Measurements from ENCODE around the gene NOL8. TPM values are rescaled to one million over a fixed set of nuclear protein-coding genes. Genes with fewer than 3 reads are reported as not detected.

The NOL8 gene
- total and polyA plus RNA-seq, 9 donors = 21.6 to 31.9 (median 24.9) TPM

DNA sequence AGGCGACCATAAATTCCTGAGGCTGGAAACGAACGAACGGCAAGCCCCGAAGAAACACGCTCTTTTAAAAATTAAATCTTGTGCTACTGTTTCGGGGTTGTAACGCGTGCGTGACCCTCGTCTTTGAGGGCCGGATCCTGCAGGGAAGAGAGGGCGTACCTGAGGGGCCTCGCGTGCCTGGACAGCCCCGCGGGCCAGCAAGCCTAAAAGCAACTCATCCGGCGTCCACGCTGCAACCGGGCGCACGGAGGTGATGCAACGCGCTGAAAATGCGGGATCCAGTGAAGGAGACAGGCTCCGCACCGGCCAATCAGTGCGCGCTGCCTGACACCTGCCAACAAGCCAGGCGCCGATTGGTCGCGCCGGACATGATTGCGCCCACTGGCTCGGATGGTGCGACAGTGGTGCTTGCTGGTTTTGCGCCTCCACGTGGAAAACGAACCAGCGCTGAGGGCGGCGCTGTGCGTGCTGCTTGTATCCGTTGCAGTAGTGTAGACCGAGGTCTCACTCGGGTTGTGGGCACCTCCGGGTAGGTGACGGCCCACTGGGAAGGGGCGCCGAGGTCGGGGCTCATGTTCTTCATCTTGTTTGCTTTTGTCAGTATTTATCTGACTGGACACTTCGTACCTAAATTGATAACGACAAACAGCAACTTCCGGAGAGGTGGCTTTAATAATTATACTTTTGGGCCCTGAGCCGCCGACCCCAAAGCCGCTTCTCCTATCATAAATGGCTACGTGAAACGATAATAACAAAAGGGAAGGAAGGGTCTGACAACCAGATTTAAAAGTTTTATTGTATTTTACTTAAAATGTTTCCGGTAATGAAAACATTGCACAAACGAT, 31.5 kb downstream of the NOL8 start, which contains the start of gene IARS1:
IARS1 (minus strand) TSS at position 246 of the 845 bp plus-strand sequence. CDS start 4,278 bp downstream, outside the sequence.
- no peaks in the 10 kb centered on the region for H3K27me3 ChIP-seq (ENCODE audit: control insufficient read depth, insufficient read depth, low read length)
- peak within 1 kb of the TSS; percentile 88 for H3K27ac ChIP-seq (ENCODE audit: low read length)
- peak within 1 kb of the TSS; percentile 69 for H3K4me3 ChIP-seq (ENCODE audit: low read length)
- peaks cover 8% of the 10 kb centered on the region for H3K36me3 ChIP-seq (ENCODE audit: control insufficient read depth, insufficient read depth, low read length)
- under 1% methylated on average over 45 of the region's 63 CpGs for WGBS (ENCODE audit: insufficient coverage)
- peak; percentile 99 for DNase-seq
- no peaks in the 10 kb centered on the region for H3K9me3 ChIP-seq (replicated peaks; ENCODE audit: control insufficient read depth, low read depth, low read length)
- peaks cover 15% of the 10 kb centered on the region for H3K4me1 ChIP-seq (ENCODE audit: control insufficient read depth, insufficient read depth, low read length)

DNA sequence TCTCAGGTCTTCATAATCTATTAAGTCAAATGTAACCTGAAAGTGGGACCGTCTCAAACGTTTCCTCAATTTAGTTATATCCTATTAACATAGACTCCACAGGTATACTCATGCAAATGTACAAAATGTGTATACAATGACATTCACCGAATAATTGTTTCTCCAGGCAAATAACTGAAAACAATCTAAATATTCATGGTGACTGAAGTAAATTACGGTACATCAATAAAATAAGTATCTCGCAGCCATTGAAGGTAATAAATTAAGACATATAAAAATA, 32.1 kb downstream of the NOL8 start:
- no peak for DNase-seq
- no CpG with 5 or more reads among the region's 5 CpGs for WGBS (ENCODE audit: insufficient coverage)
- peak overlapping the region; percentile 69 for H3K4me3 ChIP-seq (ENCODE audit: low read length)
- no peak overlapping the region for H3K27ac ChIP-seq (ENCODE audit: low read length)
- H3K27me3 ChIP-seq (ENCODE audit: control insufficient read depth, insufficient read depth, low read length) = no peaks in the 10 kb centered on the region
- H3K9me3 ChIP-seq (replicated peaks; ENCODE audit: control insufficient read depth, low read depth, low read length) = no peaks in the 10 kb centered on the region
- peaks cover 6% of the 10 kb centered on the region for H3K36me3 ChIP-seq (ENCODE audit: control insufficient read depth, insufficient read depth, low read length)
- peaks cover 15% of the 10 kb centered on the region for H3K4me1 ChIP-seq (ENCODE audit: control insufficient read depth, insufficient read depth, low read length)

DNA sequence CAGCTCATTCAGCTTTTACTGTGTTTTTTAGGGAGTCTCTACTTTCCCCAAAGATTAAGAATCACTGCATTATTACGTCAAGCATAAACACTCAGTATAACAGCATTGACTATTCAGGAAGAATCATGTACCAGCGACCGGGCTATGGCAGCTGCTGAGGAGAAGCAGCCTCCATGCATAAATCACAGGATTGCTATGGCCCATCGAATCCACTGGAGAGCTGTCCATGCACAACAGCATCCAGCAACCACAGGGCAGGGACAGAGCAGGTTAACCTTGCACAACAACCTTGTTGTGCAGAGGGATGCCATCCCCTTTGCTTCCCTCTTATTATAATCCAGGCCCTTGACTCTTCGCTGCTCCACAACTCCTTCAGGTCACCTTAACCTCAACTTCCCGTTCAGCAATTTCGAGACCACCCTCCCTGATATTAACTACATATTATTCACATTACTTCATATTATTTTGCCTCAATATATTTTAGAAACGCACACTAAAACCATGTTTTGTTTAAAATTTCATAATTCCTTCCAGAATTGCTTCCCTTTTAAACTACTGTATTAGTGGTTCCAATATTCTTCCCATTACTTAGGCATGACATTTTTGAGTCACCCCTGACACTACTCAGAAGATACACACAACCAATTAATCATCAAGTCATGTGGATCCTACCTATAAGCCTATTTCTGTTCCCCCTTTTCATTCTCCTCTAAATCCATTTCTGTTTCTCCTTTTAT, 32.6 kb downstream of the NOL8 start:
- Histone ChIP-seq H3K4me3 (ENCODE audit: low read length) (peak overlapping the region; percentile 69), H3K9me3 (replicated peaks; ENCODE audit: control insufficient read depth, low read depth, low read length) (no peaks in the 10 kb centered on the region), H3K4me1 (ENCODE audit: control insufficient read depth, insufficient read depth, low read length) (peaks cover 15% of the 10 kb centered on the region), H3K36me3 (ENCODE audit: control insufficient read depth, insufficient read depth, low read length) (peaks cover 8% of the 10 kb centered on the region), H3K27ac (ENCODE audit: low read length) (no peak overlapping the region), H3K27me3 (ENCODE audit: control insufficient read depth, insufficient read depth, low read length) (no peaks in the 10 kb centered on the region)
- WGBS (ENCODE audit: insufficient coverage) = 37% methylated on average over 3 of the region's 8 CpGs
- DNase-seq = no peak

DNA sequence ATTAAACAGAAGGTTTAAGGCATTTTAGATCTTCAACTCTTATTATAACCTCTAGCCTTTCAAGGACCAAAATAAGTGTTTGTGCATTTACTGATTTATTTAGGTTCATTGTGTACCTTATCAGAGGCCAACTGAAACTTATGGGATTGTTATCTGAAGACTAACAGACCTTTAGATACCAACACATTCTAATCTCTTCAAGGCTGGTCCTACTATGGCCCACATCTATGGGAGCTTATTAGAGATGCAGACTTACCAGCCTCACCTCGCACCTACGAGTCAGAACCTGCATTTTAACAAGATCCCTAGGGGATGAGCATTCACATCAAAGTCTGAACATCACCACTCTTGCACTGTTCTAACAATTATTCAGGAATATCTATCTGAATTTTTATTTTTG, 33.6 kb downstream of the NOL8 start:
- Histone ChIP-seq H3K27ac (ENCODE audit: low read length) (no peak overlapping the region), H3K4me3 (ENCODE audit: low read length) (no peak overlapping the region)

DNA sequence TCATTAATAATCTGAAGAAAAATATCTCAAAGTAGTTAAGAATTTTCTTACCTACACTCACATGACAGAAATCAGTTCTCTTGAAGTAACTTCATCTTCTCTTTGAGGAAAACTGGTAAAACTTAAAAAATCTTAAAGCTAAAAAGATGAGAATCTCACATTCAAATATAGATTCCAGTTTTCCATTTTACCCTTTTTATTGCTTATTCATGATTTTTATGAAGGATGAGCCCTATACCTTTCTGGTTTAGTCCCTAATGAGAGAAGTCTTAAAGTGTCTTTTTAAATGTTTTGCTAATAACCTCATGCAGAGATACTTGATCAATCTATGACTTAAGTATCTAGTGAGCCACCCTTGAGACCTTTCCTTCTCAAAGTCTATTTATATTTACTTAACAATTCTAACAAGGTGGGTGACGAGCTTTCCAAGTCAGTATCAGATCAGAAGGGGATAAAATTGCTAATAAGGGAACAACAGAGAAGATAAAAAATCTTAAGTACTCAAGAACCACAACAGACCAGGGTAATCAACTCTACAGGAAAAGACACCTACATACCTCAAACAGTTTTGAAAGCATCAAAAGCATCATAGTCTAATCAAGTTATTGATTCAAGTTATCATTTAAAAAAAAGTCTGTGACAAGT, 34.2 kb downstream of the NOL8 start:
- Histone ChIP-seq H3K27ac (ENCODE audit: low read length) (no peak overlapping the region), H3K4me1 (ENCODE audit: control insufficient read depth, insufficient read depth, low read length) (peaks cover 15% of the 10 kb centered on the region), H3K27me3 (ENCODE audit: control insufficient read depth, insufficient read depth, low read length) (no peaks in the 10 kb centered on the region), H3K9me3 (replicated peaks; ENCODE audit: control insufficient read depth, low read depth, low read length) (no peaks in the 10 kb centered on the region), H3K4me3 (ENCODE audit: low read length) (no peak overlapping the region), H3K36me3 (ENCODE audit: control insufficient read depth, insufficient read depth, low read length) (peaks cover 13% of the 10 kb centered on the region)
- WGBS (ENCODE audit: insufficient coverage) = no CpG with 5 or more reads among the region's 1 CpG
- no peak for DNase-seq

More for the DNA sequence above, 33.6 kb downstream of the NOL8 start:
- Histone ChIP-seq H3K27me3 (ENCODE audit: control insufficient read depth, insufficient read depth, low read length) (no peaks in the 10 kb centered on the region), H3K9me3 (replicated peaks; ENCODE audit: control insufficient read depth, low read depth, low read length) (no peaks in the 10 kb centered on the region), H3K4me1 (ENCODE audit: control insufficient read depth, insufficient read depth, low read length) (peaks cover 15% of the 10 kb centered on the region), H3K36me3 (ENCODE audit: control insufficient read depth, insufficient read depth, low read length) (peaks cover 10% of the 10 kb centered on the region)
- no peak for DNase-seq
- WGBS (ENCODE audit: insufficient coverage) = no CpG with 5 or more reads among the region's 2 CpGs

DNA sequence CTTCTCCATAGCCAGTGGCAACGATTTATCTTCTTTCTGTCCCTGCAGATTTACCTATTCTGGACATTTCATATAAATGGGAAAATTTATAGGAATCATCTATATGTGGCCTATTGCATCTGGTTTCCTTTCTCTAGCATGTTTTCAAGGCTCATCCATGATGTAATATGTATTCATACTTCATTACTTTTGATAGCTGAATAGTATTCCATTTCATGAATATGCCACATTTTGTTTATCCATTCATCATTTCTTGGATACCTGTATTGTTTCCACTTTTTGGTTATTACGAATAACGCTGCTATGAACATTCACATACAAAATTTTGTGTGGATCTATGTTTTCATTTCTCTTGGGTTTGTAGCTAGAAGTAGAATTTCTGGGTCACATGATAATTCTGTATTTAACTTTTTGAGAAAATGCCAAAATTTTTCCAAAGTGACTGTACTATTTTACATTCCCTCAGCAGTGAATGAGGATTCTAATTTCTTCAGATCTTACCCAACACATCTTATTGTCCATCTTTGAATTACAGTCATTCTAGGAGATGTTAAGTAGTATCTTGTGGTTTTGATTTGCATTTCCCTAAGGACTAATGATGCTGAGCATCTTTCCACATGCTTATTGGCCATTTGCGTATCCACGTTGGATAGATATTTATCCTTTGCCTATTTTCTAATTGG, 35.3 kb downstream of the NOL8 start:
- WGBS (ENCODE audit: insufficient coverage) = no CpG with 5 or more reads among the region's 5 CpGs
- Histone ChIP-seq H3K4me1 (ENCODE audit: control insufficient read depth, insufficient read depth, low read length) (peaks cover 15% of the 10 kb centered on the region), H3K27ac (ENCODE audit: low read length) (no peak overlapping the region), H3K9me3 (replicated peaks; ENCODE audit: control insufficient read depth, low read depth, low read length) (no peaks in the 10 kb centered on the region), H3K36me3 (ENCODE audit: control insufficient read depth, insufficient read depth, low read length) (peaks cover 20% of the 10 kb centered on the region), H3K27me3 (ENCODE audit: control insufficient read depth, insufficient read depth, low read length) (no peaks in the 10 kb centered on the region), H3K4me3 (ENCODE audit: low read length) (no peak overlapping the region)
- no peak for DNase-seq

DNA sequence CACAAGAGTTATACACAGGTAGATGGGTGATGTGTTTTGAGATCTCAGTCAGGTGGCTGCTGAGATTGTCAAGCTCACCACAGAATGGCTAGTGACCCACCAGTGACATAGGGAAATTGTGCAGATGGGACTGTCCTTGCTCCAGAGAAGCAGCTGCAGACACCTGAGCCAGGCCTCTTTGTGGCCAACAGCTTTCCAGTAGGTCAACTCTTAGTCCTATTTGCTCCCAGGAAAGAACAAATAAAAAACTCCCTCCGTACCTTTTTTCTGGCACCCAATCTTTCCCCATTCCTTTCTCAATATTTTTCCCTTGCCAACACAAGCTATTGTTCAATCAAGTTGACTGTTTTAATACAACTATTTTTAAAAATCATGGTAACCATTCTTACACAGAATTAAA, 45.8 kb downstream of the NOL8 start:
- WGBS (ENCODE audit: insufficient coverage) = 100% methylated on average over 1 of the region's 1 CpG
- no peak overlapping the region for H3K4me3 ChIP-seq (ENCODE audit: low read length)
- no peaks in the 10 kb centered on the region for H3K4me1 ChIP-seq (ENCODE audit: control insufficient read depth, insufficient read depth, low read length)
- H3K36me3 ChIP-seq (ENCODE audit: control insufficient read depth, insufficient read depth, low read length) = peaks cover 49% of the 10 kb centered on the region
- no peaks in the 10 kb centered on the region for H3K27me3 ChIP-seq (ENCODE audit: control insufficient read depth, insufficient read depth, low read length)
- no peak for DNase-seq
- H3K27ac ChIP-seq (ENCODE audit: low read length) = no peak overlapping the region
- no peaks in the 10 kb centered on the region for H3K9me3 ChIP-seq (replicated peaks; ENCODE audit: control insufficient read depth, low read depth, low read length)

DNA sequence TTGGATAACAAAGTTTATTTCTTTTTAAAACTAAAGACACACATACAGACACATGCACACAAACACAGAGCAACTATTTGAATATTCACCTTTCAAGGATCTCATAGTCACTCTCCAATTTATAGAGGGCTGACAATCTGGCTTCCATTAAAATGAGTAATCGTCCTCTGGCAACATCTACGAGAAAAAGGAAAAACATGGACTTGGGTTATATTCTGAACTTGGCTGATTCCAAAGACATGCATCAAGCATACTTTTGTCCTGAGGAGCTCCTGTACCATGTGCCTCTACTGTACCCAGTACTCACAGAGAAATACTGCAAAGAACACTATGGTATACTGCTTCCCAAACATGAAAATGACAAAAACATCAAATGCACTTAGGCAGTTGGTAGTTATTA, 47.0 kb downstream of the NOL8 start:
- no peak for DNase-seq
- Histone ChIP-seq H3K4me1 (ENCODE audit: control insufficient read depth, insufficient read depth, low read length) (no peaks in the 10 kb centered on the region), H3K27me3 (ENCODE audit: control insufficient read depth, insufficient read depth, low read length) (no peaks in the 10 kb centered on the region), H3K36me3 (ENCODE audit: control insufficient read depth, insufficient read depth, low read length) (peaks cover 49% of the 10 kb centered on the region), H3K4me3 (ENCODE audit: low read length) (no peak overlapping the region), H3K27ac (ENCODE audit: low read length) (no peak overlapping the region), H3K9me3 (replicated peaks; ENCODE audit: control insufficient read depth, low read depth, low read length) (no peaks in the 10 kb centered on the region)
- no CpG with 5 or more reads among the region's 2 CpGs for WGBS (ENCODE audit: insufficient coverage)

DNA sequence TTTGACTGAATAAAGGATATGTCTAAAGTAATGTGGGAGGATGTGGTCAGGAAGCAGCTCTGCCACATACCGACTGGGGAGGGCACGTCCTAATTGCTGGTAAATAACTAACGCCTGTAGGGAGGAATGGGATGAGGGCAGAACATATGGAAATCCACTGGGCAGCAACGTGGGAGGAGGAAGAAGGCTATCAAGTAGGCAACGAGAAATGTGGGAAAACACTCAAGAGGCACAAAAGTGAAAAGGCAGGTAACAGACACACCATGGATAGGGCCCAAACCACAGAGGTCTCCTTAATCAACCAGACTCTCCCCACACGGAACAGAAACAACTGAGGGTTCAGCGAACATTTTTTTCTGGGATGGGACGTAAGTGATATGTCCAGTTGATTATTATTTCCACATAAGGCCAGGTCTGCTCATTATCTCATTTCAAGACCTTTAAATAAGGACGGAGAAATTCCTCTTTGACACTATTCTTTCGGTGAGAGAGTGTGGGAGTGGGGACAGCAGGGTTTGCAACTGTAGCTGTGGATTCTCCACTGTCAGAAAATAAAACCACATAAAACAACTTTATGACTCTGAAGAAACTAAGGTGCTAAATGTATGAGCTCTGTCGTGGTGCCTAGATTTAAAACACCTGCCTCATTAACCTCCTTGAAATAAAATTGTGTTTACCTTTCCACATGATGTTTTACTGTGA, 48.7 kb downstream of the NOL8 start:
- H3K36me3 ChIP-seq (ENCODE audit: control insufficient read depth, insufficient read depth, low read length) = peaks cover 53% of the 10 kb centered on the region
- no peaks in the 10 kb centered on the region for H3K4me1 ChIP-seq (ENCODE audit: control insufficient read depth, insufficient read depth, low read length)
- no peak for DNase-seq
- H3K27ac ChIP-seq (ENCODE audit: low read length) = no peak overlapping the region
- WGBS (ENCODE audit: insufficient coverage) = 49% methylated on average over 5 of the region's 11 CpGs
- H3K9me3 ChIP-seq (replicated peaks; ENCODE audit: control insufficient read depth, low read depth, low read length) = no peaks in the 10 kb centered on the region
- H3K27me3 ChIP-seq (ENCODE audit: control insufficient read depth, insufficient read depth, low read length) = no peaks in the 10 kb centered on the region
- H3K4me3 ChIP-seq (ENCODE audit: low read length) = no peak overlapping the region
